A673 (cell line): ENCODE results near the gene CLASP2. TPM values are rescaled to one million over a fixed set of nuclear protein-coding genes. Genes with fewer than 3 reads are reported as not detected.

ENCODE experiments used
- BruUV-seq: library from RNA; stranded (reverse); fragments of 400-500 nt; replicated peaks from 2 replicates; lab custom pipeline; 2021; lab: Mats Ljungman, UMichigan
- CTCF ChIA-PET: fragments of 300-600 bp; sonication (Branson Sonifier 250); formaldehyde crosslinking; loops from one replicate; lab custom pipeline; 2022; ENCODE audit warnings: antibody characterized with exemption; lab: Charles Lee
- POLR2A ChIA-PET: fragments of 300-600 bp; sonication (Branson Sonifier 250); formaldehyde crosslinking; loops from one replicate; lab custom pipeline; 2022; ENCODE audit warnings: antibody characterized with exemption; ENCODE audit not compliant: low non-redundant PET; lab: Charles Lee
- DNase-seq: peaks from one replicate; pipeline ENCODE4 v3.0.0-alpha.2; 2015; ENCODE audit warnings: low spot score
- H3K27ac ChIP-seq: fragments of 200-600 bp; sonication (generic); 2 replicates; pipeline ENCODE4 v1.5.1; 2016; ENCODE audit warnings: mixed run types, low read depth, mild to moderate bottlenecking, mixed read lengths, antibody characterized with exemption, low read length; ENCODE audit not compliant: poor library complexity, severe bottlenecking
- H3K27me3 ChIP-seq: fragments of 200-600 bp; sonication (generic); replicated peaks from 2 replicates; pipeline ENCODE4 v1.6.1; 2017; ENCODE audit warnings: mixed run types, low read depth, mild to moderate bottlenecking, mixed read lengths, antibody characterized with exemption, low read length; ENCODE audit not compliant: insufficient read depth, poor library complexity
- H3K36me3 ChIP-seq: fragments of 200-600 bp; sonication (generic); 2 replicates; pipeline ENCODE4 v1.6.1; 2016; ENCODE audit warnings: mixed run types, mild to moderate bottlenecking, mixed read lengths, antibody characterized with exemption, low read length; ENCODE audit not compliant: insufficient read depth, poor library complexity, severe bottlenecking
- H3K4me1 ChIP-seq: fragments of 200-600 bp; sonication (generic); 2 replicates; pipeline ENCODE4 v1.6.1; 2017; ENCODE audit warnings: mixed run types, mild to moderate bottlenecking, mixed read lengths, antibody characterized with exemption, low read length; ENCODE audit not compliant: insufficient read depth, poor library complexity, severe bottlenecking
- H3K4me3 ChIP-seq: fragments of 200-600 bp; sonication (generic); 2 replicates; pipeline ENCODE4 v1.5.1; 2016; ENCODE audit warnings: low read depth, mixed run types, mild to moderate bottlenecking, mixed read lengths, low read length; ENCODE audit not compliant: poor library complexity, severe bottlenecking
- H3K9me3 ChIP-seq: fragments of 200-600 bp; sonication (generic); 2 replicates; pipeline ENCODE4 v1.6.1; 2016; ENCODE audit warnings: mixed run types, low read depth, mild to moderate bottlenecking, mixed read lengths, antibody characterized with exemption, low read length; ENCODE audit not compliant: poor library complexity, severe bottlenecking
- CTCF ChIP-seq: fragments of 300-800, 200-600 bp; sonication (generic); conservative IDR thresholded peaks from 2 replicates; pipeline ENCODE4 v1.5.1; 2017; ENCODE audit warnings: low read depth, mild to moderate bottlenecking, antibody characterized with exemption, low read length, moderate library complexity, mixed read lengths
- EZH2 ChIP-seq: fragments of 200-600 bp; sonication (generic); IDR thresholded peaks from 2 replicates; pipeline ENCODE4 v1.6.1; 2017; ENCODE audit warnings: borderline replicate concordance, low read depth, mild to moderate bottlenecking, mixed read lengths, antibody characterized with exemption, low read length; ENCODE audit not compliant: poor library complexity, severe bottlenecking
- intact Hi-C: fragments of 100-400 bp; cut with micrococcal nuclease; formaldehyde crosslinking; loops from one replicate; pipeline ENCODE4 v1.10.0; 2022; ENCODE audit not compliant: unreplicated experiment
- total RNA-seq: library from RNA; stranded (reverse); gene quantifications from 2 replicates; pipeline ENCODE4 v1.2.3, GENCODE V29; 2021

The CLASP2 gene
- total RNA-seq, 1 experiment from 2014 or later, result 67.4 TPM

GRCh38 chr3:33746416-33747116 lies 28.5 kb upstream of the CLASP2 start:
- DNase-seq, result no peak
- H3K27me3 ChIP-seq, result no peaks in the 10 kb centered on the region
- ChIA-PET CTCF (no interaction called here), POLR2A (no interaction called here)
- no TSS peak for BruUV-seq
- no peaks in the 10 kb centered on the region for H3K9me3 ChIP-seq
- no peak for TF ChIP-seq CTCF
- TF ChIP-seq EZH2, result no peak
- no peaks in the 10 kb centered on the region for H3K36me3 ChIP-seq
- no peak overlapping the region for H3K4me3 ChIP-seq
- intact Hi-C loops, result no loop called here
- H3K4me1 ChIP-seq, result no peaks in the 10 kb centered on the region
- no peak overlapping the region for H3K27ac ChIP-seq

DNA sequence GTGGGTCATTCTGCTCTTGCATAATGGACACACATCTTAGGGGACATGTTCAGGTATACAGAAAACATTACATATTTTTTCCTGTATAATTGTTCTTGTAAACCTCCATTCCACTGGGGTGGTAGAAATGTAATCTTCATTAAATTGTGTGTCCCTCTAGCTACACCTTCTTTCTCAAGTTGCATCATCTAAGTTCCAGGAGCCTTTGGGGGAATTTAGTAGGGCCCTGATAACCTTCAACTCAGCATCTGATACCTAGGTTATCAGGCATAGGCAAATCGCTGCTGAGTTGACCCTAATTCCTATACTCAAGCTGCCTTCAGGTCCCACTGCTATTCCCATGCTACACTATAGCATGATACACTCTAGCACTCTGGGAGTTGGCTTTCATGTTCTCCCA lies 19.1 kb upstream of the CLASP2 start:
- intact Hi-C loops, result no loop called here
- no peak for DNase-seq
- H3K4me1 ChIP-seq, result no peaks in the 10 kb centered on the region
- POLR2A ChIA-PET, result no interaction called here
- H3K27ac ChIP-seq, result no peak overlapping the region
- H3K4me3 ChIP-seq, result no peak overlapping the region
- no peaks in the 10 kb centered on the region for H3K36me3 ChIP-seq
- TF ChIP-seq CTCF (no peak), EZH2 (no peak)
- no TSS peak for BruUV-seq
- H3K9me3 ChIP-seq, result no peaks in the 10 kb centered on the region
- no peaks in the 10 kb centered on the region for H3K27me3 ChIP-seq
- CTCF ChIA-PET, result no interaction called here

DNA sequence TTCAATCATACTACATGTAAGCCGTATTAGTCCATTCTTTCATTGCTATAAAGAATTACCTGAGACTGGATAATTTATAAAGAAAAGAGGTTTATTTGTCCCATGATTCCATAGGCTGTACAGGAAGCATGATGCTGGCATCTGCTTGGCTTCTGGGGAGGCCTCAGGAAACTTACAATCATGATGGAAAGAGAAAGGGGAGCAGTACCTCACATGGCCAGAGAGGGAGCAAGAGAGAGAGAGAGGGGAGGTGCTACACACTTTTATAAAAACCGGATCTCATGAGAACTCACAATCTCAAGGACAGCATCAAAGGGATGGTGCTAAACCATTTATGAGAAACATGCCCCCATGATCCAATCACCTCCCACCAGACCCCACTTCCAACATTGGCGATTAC lies 14.3 kb upstream of the CLASP2 start:
- Histone ChIP-seq H3K27ac (no peak overlapping the region), H3K27me3 (no peaks in the 10 kb centered on the region), H3K4me1 (no peaks in the 10 kb centered on the region), H3K9me3 (no peaks in the 10 kb centered on the region), H3K36me3 (no peaks in the 10 kb centered on the region), H3K4me3 (no peak overlapping the region)
- CTCF ChIA-PET, result no interaction called here
- peak; percentile 30 for DNase-seq
- intact Hi-C loops, result no loop called here
- BruUV-seq, result no TSS peak
- peak; percentile 46; the same call in 1 of the 2 replicates for TF ChIP-seq CTCF
- no peak for TF ChIP-seq EZH2
- POLR2A ChIA-PET, result no interaction called here
